Activated naive CD8-positive, alpha-beta T cell treated with anti-CD3 and anti-CD28 coated beads, Interleukin-2, amount 10 ng/mL, durations not matched to agents 7 days and 5 days (primary cell): ENCODE results near the gene ERFL. TPM values are rescaled to one million over a fixed set of nuclear protein-coding genes. Genes with fewer than 3 reads are reported as not detected.
"Not testable (repeated sequence)": the region's sequence is repeated elsewhere in the genome, so short reads cannot be mapped to it uniquely, and the experiment has no call there.

Experiments used
- ATAC-seq: fragments of 150-1000 bp; cut with Tn5 transposase; one replicate; pipeline ENCODE4 v1.10.0; 2021; ENCODE audit warnings: low read depth, moderate library complexity
- POLR2A ChIA-PET: fragments of 350-600 bp; sonication (Branson Sonifier 250); formaldehyde crosslinking; loops from one replicate; lab custom pipeline; 2021; ENCODE audit warnings: antibody characterized with exemption; lab: Charles Lee
- DNase-seq: peaks from one replicate; pipeline ENCODE4 v3.0.0; 2021
- H3K27ac Mint-ChIP-seq: one replicate; pipeline ENCODE4 v1.8.0; 2022; ENCODE audit warnings: mild to moderate bottlenecking, mixed read lengths
- H3K27me3 Mint-ChIP-seq: one replicate; pipeline ENCODE4 v1.8.0; 2022; ENCODE audit warnings: mild to moderate bottlenecking, moderate library complexity, mixed read lengths
- H3K36me3 Mint-ChIP-seq: one replicate; pipeline ENCODE4 v1.8.0; 2021; ENCODE audit warnings: mild to moderate bottlenecking, mixed read lengths
- H3K4me1 Mint-ChIP-seq: one replicate; pipeline ENCODE4 v1.8.0; 2021; ENCODE audit warnings: mixed read lengths
- H3K4me3 Mint-ChIP-seq: one replicate; pipeline ENCODE4 v1.8.0; 2022; ENCODE audit warnings: mild to moderate bottlenecking, moderate library complexity, mixed read lengths
- H3K9me3 Mint-ChIP-seq: one replicate; pipeline ENCODE4 v1.8.0; 2021; ENCODE audit warnings: mixed read lengths
- total RNA-seq, 2 experiments: library from RNA; stranded (reverse); gene quantifications; one replicate each; pipeline ENCODE4 v1.2.3, GENCODE V29; 2021

Gene ERFL
- total RNA-seq, 2 experiments from 2014 or later = 4.3 to 4.5 TPM

- ATAC-seq = no peak
- no peak for DNase-seq
- Mint-ChIP-seq H3K9me3 (no peaks in the 10 kb centered on the region), H3K27ac (no peak overlapping the region), H3K27me3 (peaks cover 16% of the 10 kb centered on the region), H3K4me3 (no peak overlapping the region), H3K36me3 (no peaks in the 10 kb centered on the region), H3K4me1 (peaks cover 13% of the 10 kb centered on the region)
- POLR2A ChIA-PET = interaction anchor here (0.7 to 1.1 kb wide), 5 partner anchors 10 to 53 kb away, joined by 3 to 4 read pairs (median 3); no protein-coding TSS in a partner anchor
Measured at GRCh38 chr19:41921577-41922576, 6.4 kb downstream of the ERFL start.

- POLR2A ChIA-PET = interaction anchor here (1.0 to 1.1 kb wide), 4 partner anchors 9 to 52 kb away, joined by 3 read pairs; no protein-coding TSS in a partner anchor
- peaks cover 13% of the 10 kb centered on the region for H3K4me1 Mint-ChIP-seq
- H3K36me3 Mint-ChIP-seq = no peaks in the 10 kb centered on the region
- no peak overlapping the region for H3K4me3 Mint-ChIP-seq
- DNase-seq = no peak
- ATAC-seq = no peak
- no peaks in the 10 kb centered on the region for H3K9me3 Mint-ChIP-seq
- H3K27ac Mint-ChIP-seq = no peak overlapping the region
- peaks cover 16% of the 10 kb centered on the region for H3K27me3 Mint-ChIP-seq
Measured at GRCh38 chr19:41920882-41921576, 7.2 kb downstream of the ERFL start.

DNA sequence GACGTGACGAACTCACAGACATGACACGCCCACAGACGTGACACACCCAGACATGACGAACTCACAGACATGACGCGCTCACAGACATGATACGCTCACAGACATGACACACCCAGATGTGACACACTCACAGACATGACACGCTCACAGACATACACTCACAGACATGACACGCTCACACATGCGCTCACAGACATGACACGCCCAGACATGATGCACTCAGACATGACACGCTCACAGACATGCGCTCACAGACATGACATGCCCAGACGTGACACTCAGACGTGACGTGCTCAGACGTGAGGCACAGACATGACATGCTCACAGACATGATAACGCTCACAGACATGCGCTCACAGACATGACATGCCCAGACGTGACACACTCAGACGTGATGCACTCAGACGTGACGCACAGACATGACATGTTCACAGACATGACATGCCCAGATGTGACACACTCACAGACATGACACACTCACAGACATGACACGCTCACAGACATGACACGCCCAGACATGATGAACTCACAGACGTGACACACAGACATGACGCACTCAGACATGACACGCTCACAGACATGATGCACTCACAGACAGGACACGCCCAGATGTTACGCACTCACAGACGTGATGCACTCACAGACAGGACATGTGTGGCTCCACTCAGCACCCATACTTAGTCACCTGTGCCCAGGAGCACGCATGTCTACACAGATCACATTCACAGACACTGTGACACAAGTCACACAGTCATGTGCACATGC is 8.1 kb downstream of the ERFL start:
- H3K36me3 Mint-ChIP-seq = no peaks in the 10 kb centered on the region
- H3K27me3 Mint-ChIP-seq = peaks cover 16% of the 10 kb centered on the region
- no peak overlapping the region for H3K4me3 Mint-ChIP-seq
- POLR2A ChIA-PET = interaction anchor here (1.0 kb wide), 2 partner anchors 9 to 12 kb away, joined by 3 read pairs; no protein-coding TSS in a partner anchor
- ATAC-seq (no peak), DNase-seq (no peak)
- no peaks in the 10 kb centered on the region for H3K9me3 Mint-ChIP-seq
- H3K4me1 Mint-ChIP-seq = peaks cover 13% of the 10 kb centered on the region
- no peak overlapping the region for H3K27ac Mint-ChIP-seq

DNA sequence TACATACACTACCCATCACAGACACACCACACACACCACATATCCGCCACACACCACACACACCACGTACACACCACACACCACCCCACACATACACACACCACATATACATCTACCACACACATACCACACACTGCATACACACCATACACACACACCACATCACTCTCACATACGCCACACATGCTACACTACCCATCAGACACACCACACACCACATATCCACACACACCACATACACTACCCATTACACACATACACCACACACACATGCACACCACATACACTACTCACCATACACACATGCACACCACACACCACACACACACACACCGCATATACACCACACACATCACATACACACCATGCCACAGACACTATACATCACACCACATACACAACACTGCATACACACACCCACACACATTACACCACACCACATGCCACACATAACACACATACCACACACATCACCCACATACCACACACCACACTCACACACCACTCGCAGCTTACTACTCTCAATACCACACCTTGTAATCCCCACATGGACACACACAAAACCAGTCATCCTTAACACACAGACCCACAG is 9.5 kb downstream of the ERFL start:
- H3K9me3 Mint-ChIP-seq = no peaks in the 10 kb centered on the region
- POLR2A ChIA-PET = interaction anchor here (0.7 kb wide), 1 partner anchor 10 kb away, joined by 3 read pairs; no protein-coding TSS in a partner anchor
- no peaks in the 10 kb centered on the region for H3K36me3 Mint-ChIP-seq
- peaks cover 23% of the 10 kb centered on the region for H3K27me3 Mint-ChIP-seq
- no peak overlapping the region for H3K27ac Mint-ChIP-seq
- DNase-seq (no peak), ATAC-seq (no peak)
- H3K4me1 Mint-ChIP-seq = peaks cover 15% of the 10 kb centered on the region
- no peak overlapping the region for H3K4me3 Mint-ChIP-seq

DNA sequence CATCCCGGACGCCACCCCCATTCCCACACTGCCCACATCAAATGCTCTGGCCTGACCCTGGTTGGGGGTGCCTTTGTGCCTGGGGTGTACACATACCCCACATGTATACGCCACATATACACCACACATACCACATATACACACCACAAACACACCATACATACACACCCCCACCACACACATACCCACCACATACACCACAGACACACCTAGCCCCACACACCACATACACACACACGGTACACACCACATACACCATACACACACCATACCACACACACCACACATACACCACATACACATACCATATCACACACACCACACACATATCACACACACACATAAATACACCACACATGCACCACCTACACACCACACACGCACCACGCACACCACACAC is 10.2 kb downstream of the ERFL start:
- H3K36me3 Mint-ChIP-seq = no peaks in the 10 kb centered on the region
- H3K4me3 Mint-ChIP-seq = no peak overlapping the region
- no peak for ATAC-seq
- no peaks in the 10 kb centered on the region for H3K9me3 Mint-ChIP-seq
- no peak for DNase-seq
- no peak overlapping the region for H3K27ac Mint-ChIP-seq
- POLR2A ChIA-PET = no interaction called here
- H3K27me3 Mint-ChIP-seq = peaks cover 24% of the 10 kb centered on the region
- peaks cover 13% of the 10 kb centered on the region for H3K4me1 Mint-ChIP-seq

DNA sequence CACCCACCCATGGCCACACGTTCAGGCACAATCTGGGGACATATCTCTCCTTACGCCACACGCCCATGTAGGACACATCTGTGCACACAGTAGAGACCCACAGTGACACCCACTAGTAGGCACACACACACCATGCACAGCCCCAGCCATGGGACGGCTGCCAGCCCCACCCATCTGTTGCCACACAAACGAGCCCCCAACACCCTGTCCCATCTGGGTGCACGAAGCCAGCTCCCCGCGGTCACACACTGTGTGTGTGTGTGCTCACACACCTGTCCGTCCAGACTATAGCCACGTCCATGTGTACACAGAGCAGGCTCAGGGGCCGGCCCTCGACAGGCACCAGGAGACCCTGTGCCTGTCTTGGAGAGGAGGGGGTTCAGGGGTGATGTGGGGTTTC is 10.6 kb downstream of the ERFL start:
- H3K36me3 Mint-ChIP-seq = no peaks in the 10 kb centered on the region
- H3K27ac Mint-ChIP-seq = no peak overlapping the region
- no peaks in the 10 kb centered on the region for H3K9me3 Mint-ChIP-seq
- peaks cover 12% of the 10 kb centered on the region for H3K4me1 Mint-ChIP-seq
- H3K4me3 Mint-ChIP-seq = no peak overlapping the region
- POLR2A ChIA-PET = interaction anchor here (1.0 kb wide), 1 partner anchor 28 kb away, joined by 3 read pairs; no protein-coding TSS in a partner anchor
- no peak for ATAC-seq
- H3K27me3 Mint-ChIP-seq = peaks cover 25% of the 10 kb centered on the region
- no peak for DNase-seq

DNA sequence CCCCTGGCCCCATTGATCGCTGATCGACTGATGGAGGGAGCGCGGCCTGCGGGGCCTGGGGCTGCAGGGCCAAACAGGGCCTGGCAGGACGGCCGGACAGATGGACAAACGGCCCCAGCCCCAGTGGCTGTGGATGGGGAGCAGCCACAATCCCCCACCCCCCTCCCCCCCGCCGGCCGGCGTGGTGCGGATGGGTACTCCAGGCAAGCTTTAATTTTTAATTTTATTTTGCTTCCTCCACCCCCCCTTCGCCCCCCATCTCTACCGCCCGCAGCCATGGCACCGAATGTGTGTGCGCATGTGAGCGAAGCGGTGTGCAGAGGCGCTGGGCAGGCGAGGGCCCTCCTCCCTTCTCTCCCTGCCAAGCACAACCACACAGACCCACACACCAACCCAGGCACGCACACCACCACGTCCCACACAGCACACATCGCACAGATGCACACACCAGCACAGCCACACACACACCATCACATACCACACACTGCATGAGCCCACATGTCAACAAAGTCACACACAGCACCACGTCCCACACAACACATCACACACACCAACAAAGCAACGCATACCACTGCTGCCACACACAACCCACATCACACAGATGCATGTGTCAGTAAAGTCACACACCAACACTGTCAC is 12.4 kb downstream of the ERFL start:
- Mint-ChIP-seq H3K4me1 (peaks cover 4% of the 10 kb centered on the region), H3K4me3 (no peak overlapping the region), H3K9me3 (no peaks in the 10 kb centered on the region), H3K27me3 (peaks cover 24% of the 10 kb centered on the region), H3K27ac (no peak overlapping the region), H3K36me3 (no peaks in the 10 kb centered on the region)
- DNase-seq (no peak), ATAC-seq (no peak)
- POLR2A ChIA-PET = interaction anchor here (0.6 kb wide), 1 partner anchor 43 kb away, joined by 3 read pairs; no protein-coding TSS in a partner anchor

DNA sequence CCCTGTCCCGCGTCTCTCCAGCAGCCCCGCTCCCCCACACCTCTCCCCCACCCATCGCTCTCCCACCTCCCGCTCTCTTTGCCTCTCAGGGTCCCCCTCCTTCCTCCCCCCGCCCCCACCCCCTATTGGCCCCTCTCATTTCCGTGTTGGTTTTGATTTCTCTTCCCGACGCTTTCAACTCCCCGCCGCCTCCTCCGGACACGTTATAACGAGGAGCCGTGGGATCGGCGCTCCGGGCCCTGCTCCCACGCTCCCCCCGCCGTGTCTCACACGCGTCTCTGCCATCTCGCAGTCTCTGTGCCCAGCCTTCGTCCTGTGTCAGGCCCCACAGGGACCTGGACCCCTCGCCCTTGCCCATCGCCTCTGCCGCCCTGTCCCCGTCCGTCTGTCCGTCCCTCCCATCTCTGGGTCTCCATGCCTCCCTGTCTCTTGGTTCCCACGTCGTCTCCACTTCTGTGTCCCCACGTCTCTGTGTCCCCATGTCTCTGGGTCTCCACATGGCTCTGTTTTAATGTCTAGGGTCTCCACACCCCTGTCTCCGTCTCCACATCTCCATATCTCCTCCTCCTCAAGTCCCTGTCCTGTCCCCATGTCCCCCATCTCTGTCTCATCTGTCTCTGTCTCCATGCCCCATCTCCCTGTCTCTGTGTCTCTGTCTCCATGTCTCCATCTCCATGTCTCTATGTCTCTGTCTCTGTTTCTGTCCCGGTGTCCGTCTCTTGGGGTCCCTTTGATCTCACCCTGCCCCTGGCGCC is 13.1 kb downstream of the ERFL start:
- no peak for ATAC-seq
- H3K4me3 Mint-ChIP-seq = no peak overlapping the region

DNA sequence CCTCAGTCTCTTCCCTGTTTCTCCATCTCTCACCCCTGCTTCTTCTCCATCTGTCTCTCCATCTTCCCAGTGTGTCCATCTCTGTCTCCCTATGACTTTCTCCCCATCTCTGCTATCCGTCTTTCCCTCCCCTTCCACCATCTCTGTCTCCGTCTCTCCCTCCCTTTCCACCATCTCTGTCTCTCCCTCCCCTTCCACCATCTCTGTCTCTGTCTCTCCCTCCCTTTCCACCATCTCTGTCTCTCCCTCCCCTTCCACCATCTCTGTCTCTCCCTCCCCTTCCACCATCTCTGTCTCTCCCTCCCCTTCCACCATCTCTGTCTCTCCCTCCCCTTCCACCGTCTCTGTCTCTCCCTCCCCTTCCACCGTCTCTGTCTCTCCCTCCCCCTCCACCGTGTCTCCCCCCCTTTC is 13.8 kb downstream of the ERFL start:
- H3K4me1 Mint-ChIP-seq, POLR2A ChIA-PET, H3K9me3 Mint-ChIP-seq, H3K27ac Mint-ChIP-seq, DNase-seq, H3K36me3 Mint-ChIP-seq, ATAC-seq: not testable (repeated sequence)
- Mint-ChIP-seq H3K27me3 (peaks cover 24% of the 10 kb centered on the region), H3K4me3 (peak overlapping the region; percentile 2)

More for the DNA sequence above, 13.1 kb downstream of the ERFL start:
- Mint-ChIP-seq H3K36me3 (peaks cover 6% of the 10 kb centered on the region), H3K4me1 (peaks cover 9% of the 10 kb centered on the region), H3K9me3 (no peaks in the 10 kb centered on the region), H3K27me3 (peaks cover 24% of the 10 kb centered on the region), H3K27ac (no peak overlapping the region)
- DNase-seq = no peak
- POLR2A ChIA-PET = interaction anchor here (0.6 kb wide), 1 partner anchor 42 kb away, joined by 3 read pairs; no protein-coding TSS in a partner anchor

DNA sequence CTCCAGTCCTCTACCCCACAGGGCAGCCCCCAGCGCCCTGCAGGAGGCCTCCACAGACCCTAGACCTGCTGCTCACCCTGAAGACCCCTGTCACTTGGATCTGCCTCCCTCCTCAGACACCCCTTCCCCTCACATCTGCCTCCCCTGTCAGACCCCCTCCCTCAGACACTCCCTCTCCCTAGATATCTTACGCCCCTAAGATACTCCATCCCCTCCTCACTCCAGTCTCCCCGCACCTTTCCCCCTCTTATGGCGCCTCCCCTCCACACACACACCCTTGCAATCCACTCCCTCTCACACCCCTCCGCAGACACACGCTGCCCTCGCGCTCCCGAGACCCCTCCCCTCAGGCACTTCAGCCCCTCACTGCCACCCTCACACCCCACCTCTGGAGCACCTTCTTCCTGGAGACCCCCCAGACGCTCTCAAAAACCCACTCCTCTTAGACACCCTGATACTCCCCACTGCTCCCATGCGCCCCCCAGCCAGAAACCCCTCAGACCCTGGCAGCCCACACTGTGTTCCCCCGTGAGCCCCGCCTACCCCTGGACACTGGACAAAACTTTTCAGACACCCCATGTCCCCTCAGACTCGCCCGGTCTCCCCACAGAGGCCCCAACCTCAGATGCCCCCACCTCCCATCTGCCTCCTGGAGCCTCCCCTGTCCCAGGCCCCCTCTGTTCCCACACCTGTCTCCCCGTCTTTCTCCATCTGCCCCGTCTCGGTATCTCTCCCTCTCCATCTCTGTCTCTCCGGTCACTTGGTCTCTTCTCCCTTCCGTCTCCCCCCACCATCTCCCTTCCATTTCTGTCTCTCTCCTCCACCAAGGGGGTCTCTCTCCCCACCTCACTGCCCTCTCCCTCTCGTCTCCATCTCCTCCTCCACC is 14.5 kb downstream of the ERFL start:
- ATAC-seq (peak; percentile 4), DNase-seq (no peak)
- H3K4me1 Mint-ChIP-seq = peaks cover 9% of the 10 kb centered on the region
- H3K4me3 Mint-ChIP-seq = peak overlapping the region; percentile 2
- POLR2A ChIA-PET = no interaction called here
- peaks cover 24% of the 10 kb centered on the region for H3K27me3 Mint-ChIP-seq
- H3K27ac Mint-ChIP-seq = peak overlapping the region; percentile 30
- peaks cover 7% of the 10 kb centered on the region for H3K36me3 Mint-ChIP-seq
- no peaks in the 10 kb centered on the region for H3K9me3 Mint-ChIP-seq
